Measurements from ENCODE around the gene HOXC4. TPM values are rescaled to one million over a fixed set of nuclear protein-coding genes. Genes with fewer than 3 reads are reported as not detected.
"Not testable (repeated sequence)": the region's sequence is repeated elsewhere in the genome, so short reads cannot be mapped to it uniquely, and the experiment has no call there.

The HOXC4 gene
- total RNA-seq, 1 experiment from 2014 or later: 4.1 TPM

GRCh38 chr12:54103827-54104226 is 50.2 kb downstream of the HOXC4 start:
- DNase-seq; H3K4me1 ChIP-seq; POLR2A ChIA-PET; H3K4me3 Mint-ChIP-seq (ENCODE audit: unreplicated experiment); H3K27ac Mint-ChIP-seq (ENCODE audit: unreplicated experiment); H3K36me3 ChIP-seq (ENCODE audit: control insufficient read depth, insufficient read depth, low read length); H3K9me3 Mint-ChIP-seq (ENCODE audit: unreplicated experiment); intact Hi-C loops (cut with micrococcal nuclease; ENCODE audit: unreplicated experiment); CTCF ChIA-PET; BruUV-seq (replicated peaks); H3K36me3 Mint-ChIP-seq (ENCODE audit: insufficient read depth, unreplicated experiment); H3K27me3 Mint-ChIP-seq (ENCODE audit: insufficient read depth, unreplicated experiment); H3K9me3 ChIP-seq; H3K27me3 ChIP-seq (replicated peaks; ENCODE audit: control insufficient read depth, insufficient read depth, low read length); H3K4me3 ChIP-seq (ENCODE audit: low read depth, low read length): not testable (repeated sequence)
- H3K4me1 Mint-ChIP-seq (ENCODE audit: low read depth, unreplicated experiment): peaks cover 12% of the 10 kb centered on the region

Small RNAs within 50 kb of the gene (microRNA-seq; reads per million reads assigned to microRNA genes)
- gene MIR615: 531 reads per million, percentile 82 among the genes with 10 or more reads in this experiment

Other genes with a start within 250 kb of the HOXC4 start
- gene HOXC13, start 115.0 kb upstream of the HOXC4 start, total RNA-seq (2022): 6.4 and 7.3 TPM in 2 replicates
- gene HOXC12, start 98.9 kb upstream of the HOXC4 start, total RNA-seq (2022): 9.4 and 10.3 TPM in 2 replicates
- 1.7 and 2.2 TPM in 2 replicates for gene HOXC11, start 80.7 kb upstream of the HOXC4 start, total RNA-seq (2022)
- 1.6 and 1.9 TPM in 2 replicates for gene HOTAIR, start 78.9 kb upstream of the HOXC4 start, total RNA-seq (2022)
- 4.0 and 4.5 TPM in 2 replicates for gene HOXC10, start 68.7 kb upstream of the HOXC4 start, total RNA-seq (2022)
- 2.9 and 3.1 TPM in 2 replicates for gene HOXC9, start 53.7 kb upstream of the HOXC4 start, total RNA-seq (2022)
- 10.8 and 11.3 TPM in 2 replicates for gene HOXC8, start 44.9 kb upstream of the HOXC4 start, total RNA-seq (2022)
- gene HOXC6, start 25.4 kb upstream of the HOXC4 start, total RNA-seq (2022): 10.2 and 12.1 TPM in 2 replicates
- 3.4 and 3.6 TPM in 2 replicates for gene HOXC5, start 20.8 kb upstream of the HOXC4 start, total RNA-seq (2022)
- 51.8 and 53.2 TPM in 2 replicates for gene SMUG1, start 135.2 kb downstream of the HOXC4 start, total RNA-seq (2022)
- 85.2 and 85.5 TPM in 2 replicates for gene CBX5, start 226.3 kb downstream of the HOXC4 start, total RNA-seq (2022)
- 1,364 and 1,426 TPM in 2 replicates for gene HNRNPA1, start 226.9 kb downstream of the HOXC4 start, total RNA-seq (2022)
- 5.7 and 6.2 TPM in 2 replicates for gene NFE2, start 247.2 kb downstream of the HOXC4 start, total RNA-seq (2022)